Inferior parietal cortex (tissue), 1 donor: ENCODE results near the gene CC2D1B.

Source experiments
- DNase-seq: peaks from one replicate; pipeline ENCODE4 v3.0.0-alpha.2; 2016; ENCODE audit errors: extremely low spot score

CC2D1B gene

DNA sequence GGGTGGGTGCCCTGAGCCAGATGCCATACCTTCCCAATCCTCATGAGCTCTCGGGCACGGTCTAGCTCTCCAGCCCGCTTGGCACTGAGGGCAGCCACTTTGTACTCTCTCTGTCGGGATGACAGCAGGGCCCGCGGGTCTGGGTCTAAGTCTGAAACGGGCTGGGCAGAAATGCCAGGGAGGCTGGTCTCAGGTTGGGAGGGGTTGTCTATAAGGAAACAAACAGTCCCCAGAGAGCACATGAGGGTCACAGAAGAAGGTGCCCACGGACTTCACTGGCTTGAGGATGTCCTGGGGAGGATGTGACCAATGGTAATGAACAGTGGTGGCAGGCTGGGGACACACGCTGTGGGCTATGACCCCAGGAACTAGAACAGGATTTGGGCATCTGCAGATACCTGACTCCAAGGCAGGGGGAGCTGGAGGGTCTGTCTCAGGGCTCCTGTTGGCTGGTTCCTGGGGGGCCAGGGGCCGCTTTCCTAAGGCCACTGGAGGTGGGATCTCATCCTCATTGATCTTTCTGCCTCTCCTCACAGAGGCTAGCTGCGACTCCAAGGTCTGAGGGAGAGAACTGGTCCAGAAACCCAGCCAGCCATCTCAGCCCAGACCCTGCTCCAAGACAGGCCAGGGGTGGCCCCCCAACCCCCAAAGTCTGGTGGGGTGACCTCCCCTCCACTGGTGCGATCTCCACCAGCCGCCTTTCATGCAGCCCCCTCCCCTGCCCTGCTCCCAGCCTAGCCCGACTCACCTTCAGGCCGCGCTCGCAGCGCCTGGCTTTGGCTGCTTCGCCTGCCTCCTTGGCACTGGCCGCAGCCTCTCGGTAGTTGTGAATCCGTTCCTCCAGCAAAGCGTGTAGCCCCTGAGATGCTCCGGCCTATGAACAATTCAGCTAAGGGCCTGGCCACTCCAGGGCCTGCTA lies 6.1 kb downstream of the CC2D1B start:
- no peak for DNase-seq

- no peak for DNase-seq
These were observed 7.0 kb downstream of the CC2D1B start for GRCh38 chr1:52358851-52359497.

- no peak for DNase-seq
These were observed 8.6 kb downstream of the CC2D1B start for GRCh38 chr1:52357397-52357796.

DNA sequence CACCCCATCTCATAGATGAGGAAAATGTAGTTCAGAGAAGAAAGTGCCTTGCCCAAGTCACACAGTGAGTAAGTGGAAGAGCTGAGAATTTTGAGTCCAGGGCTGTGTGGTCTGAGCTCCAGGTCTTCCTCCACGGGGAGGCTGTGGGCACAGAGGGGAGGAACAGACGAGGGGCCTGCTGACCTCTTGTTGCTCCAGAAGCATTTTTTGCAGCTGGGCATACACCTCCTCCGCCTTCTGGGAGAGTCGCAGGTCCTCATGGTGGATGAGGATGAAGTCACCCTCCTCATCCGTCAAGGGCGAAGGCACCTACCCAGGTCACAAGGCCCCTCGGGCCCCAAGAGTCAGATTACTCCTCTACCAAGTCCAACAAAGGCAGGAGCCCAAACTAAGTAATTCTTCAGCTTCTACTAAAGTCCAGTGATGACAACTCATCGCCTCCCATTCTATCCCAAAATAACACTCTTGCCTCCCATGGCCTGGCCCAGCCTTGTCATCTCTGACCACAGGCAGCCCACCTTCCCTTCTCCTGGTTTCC lies 9.1 kb downstream of the CC2D1B start:
- no peak for DNase-seq

DNA sequence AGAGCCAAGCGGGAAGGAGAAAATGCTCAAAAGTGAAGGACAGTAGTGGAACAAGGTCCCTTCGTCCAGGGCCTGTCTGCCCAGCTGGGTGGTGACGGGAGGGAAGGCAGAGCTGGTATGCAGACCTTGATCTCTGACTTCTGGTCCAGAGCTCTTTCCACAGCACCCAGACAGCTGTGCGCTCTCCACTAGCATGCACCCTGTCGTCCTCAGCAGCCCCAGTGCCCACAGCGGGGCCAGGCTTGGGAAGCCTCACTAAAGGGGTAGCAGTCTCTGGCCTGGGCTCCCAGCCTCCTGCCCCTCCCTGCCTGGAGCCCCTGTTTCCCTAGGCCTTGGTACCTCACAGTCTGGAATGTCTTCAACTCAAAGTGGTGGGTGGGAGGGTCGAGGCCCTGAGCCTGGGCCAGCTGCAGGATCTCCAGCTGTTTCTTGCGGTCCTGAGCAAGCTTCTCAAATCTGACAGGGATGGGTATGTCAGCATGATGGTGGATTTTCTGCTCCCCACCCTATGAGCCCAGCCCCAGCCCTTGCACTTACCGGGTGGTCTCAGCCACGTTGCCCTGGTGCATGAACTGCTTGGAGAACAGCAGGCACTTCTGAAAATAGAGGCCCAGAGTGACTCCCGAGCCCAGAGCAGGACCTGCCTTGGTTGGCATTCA lies 10.0 kb downstream of the CC2D1B start:
- no peak for DNase-seq

GRCh38 chr1:52355436-52355835 lies 10.6 kb downstream of the CC2D1B start:
- DNase-seq: no peak

- no peak for DNase-seq
These were observed 13.3 kb downstream of the CC2D1B start for GRCh38 chr1:52352690-52353089.

DNA sequence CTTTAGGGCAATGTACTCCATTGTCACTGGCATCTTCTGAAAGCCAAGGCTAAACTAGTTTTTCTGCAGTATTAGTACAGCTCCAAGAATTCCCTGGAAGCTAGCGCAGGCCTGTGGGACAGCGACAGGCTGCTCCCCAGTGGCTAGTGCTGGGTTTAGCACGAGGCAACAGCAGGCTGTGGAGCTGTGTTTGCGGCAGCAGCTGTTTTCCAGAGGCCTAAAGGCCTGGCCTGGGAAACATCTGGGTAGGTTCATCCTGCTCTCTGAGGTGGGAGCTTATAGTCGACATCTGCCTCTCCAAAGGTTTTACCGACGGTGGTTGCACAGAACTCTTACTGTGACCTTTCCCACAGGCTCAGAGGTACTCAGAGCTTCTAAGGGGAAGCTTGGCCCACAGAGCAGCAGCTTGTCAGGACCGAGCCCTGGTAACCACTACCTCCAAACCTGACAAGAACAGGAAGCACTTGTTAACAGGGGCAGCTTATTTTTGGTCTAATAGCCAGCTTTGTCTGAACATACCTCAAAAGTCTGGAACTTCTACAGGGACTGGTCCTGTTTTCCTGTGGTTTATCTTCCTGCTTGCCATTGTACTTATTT lies 17.2 kb downstream of the CC2D1B start:
- DNase-seq: peak; percentile 46

DNA sequence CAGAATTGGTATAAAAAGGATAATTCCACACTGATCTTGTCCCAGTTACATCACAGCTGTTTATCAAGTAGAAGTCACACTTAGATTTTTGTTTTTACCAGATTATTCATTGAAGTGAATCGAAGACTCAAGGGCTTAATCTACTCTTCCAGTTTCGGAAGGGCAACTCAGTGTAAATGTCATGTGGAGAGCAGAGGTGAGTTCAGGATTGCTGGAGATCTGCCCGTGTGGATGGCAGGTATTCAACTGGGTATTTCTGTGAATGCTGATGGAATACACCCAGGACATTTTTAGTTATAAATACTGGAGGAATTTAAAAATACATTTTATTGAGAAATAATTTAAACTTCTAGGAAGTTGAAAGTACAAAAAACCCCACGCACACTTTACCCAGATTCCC lies 19.4 kb downstream of the CC2D1B start:
- no peak for DNase-seq

- DNase-seq: no peak
These were observed 20.8 kb downstream of the CC2D1B start for GRCh38 chr1:52345252-52345651.

DNA sequence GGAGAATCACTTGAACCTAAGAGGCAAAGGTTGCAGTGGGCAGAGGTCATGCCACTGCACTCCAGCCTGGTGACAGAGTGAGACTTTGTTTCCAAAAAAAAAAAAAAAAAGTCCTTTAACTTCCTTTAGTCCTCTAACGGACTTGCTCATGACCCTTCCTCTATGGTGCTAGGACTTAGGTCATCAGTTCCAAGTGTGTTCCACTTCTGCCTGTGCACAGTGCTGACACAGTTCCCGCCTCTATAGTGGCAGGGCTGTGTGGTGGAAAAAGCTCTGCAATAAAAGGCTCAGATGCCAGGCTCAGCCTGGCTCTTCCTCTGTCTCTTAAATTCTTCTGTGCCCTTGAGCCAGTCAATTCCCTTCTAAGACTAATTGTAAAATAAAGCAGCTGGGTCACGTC lies 22.0 kb downstream of the CC2D1B start:
- no peak for DNase-seq

DNA sequence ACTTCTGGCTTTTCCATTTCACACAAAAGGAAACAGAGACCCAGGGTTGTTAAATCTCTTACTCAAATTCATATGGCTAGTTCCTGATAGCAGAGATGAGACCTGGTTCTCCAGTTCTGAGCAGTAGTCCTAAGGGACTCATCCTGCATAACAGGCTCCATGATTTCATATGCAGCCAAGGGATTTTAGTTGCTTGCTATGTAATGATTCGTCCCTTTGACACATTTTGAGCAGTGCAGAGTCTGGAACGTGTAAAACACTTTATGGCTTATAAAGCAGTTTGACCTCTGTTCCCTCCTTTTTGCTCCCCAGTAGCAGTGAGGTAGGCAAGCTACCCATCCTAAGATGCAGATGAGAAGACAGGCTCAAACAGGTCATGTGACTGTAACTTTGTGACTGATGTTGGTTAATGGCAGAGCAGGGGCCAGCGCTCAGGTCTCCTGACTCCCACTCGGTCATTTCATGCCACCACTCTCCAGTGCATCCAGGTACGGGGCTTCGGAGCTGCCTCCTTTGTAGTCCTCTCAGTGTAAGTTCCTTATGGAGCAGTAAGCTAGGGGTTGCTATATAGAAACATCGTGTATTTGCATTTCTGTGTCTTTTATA lies 24.2 kb downstream of the CC2D1B start:
- no peak for DNase-seq

DNA sequence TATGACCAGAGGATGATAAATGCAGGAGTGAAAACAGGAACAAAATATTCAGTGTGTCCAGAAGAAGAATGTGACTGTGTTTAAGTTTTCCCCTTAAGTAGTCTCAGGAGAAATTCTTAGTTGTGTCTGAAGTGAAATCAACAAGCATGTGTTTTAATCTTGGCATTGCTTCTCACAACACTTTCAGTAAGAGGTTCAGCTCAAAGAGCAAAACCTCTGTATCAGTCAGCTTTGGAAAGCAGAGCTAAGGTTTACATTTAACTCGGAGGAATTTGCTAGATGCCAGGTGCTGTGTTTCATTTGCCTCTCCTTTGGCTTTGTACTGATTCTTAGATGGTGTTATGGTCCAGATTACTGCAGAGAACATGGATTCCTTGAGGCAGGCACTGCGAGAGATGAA lies 28.6 kb downstream of the CC2D1B start:
- no peak for DNase-seq

GRCh38 chr1:52334906-52335528 lies 31.0 kb downstream of the CC2D1B start:
- no peak for DNase-seq

- DNase-seq: no peak
These were observed 33.6 kb downstream of the CC2D1B start for GRCh38 chr1:52332411-52332810.

DNA sequence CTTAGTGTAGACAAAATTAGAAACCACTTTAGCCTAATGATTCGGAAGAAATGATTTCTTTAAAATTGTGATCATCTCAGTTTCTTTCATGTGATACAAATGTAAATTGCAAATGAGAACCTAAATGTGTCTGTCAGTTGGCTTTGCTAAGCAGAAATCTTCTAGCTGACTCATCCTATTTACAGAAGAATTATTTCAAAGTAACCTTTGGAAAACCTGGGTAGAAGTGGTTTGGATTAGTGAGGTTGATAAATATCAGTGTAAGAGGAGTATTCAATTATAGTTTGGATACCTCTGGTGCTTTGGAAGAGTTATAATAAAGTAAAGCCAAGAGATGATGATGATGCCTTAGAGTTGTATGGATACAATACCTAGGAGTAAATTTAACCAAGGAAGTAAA lies 37.4 kb downstream of the CC2D1B start:
- no peak for DNase-seq

DNA sequence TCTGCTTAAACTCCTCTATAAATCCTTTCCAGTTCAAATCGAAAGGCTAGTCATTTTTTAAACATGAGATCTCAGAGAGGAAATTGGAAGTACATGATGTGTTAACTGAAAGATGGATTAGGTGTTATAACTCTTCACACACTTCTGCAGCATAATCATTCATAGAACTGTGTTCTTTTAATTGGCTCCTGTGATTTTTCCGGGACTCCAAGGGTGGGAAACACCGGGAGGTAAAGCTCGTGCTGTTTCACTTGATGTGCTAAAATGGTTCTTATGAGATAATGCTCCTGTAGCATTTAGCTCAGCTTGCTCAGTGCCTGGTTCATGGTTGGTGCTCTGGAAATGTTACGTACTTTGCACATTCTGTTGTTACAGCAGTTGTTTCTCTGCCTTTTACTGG lies 40.2 kb downstream of the CC2D1B start:
- DNase-seq: no peak

DNA sequence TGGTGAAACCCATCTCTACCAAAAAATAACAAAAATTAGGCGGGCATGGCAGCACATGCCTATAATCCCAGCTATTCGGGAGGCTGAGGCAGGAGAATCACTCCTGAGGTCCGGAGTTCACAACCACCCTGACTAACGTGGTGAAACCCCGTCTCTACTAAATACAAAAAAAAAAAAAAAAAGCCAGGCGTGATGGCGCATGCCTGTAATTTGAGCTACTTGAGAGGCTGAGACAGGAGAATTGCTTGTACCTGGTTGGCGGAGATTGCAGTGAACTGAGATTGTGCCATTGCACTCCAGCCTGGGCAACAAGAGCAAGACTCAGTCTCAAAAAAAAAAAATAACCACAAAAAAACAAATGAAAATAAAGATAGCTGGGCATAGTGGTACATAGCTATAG lies 42.3 kb downstream of the CC2D1B start:
- no peak for DNase-seq

- DNase-seq: peak; percentile 53
These were observed 44.9 kb downstream of the CC2D1B start for GRCh38 chr1:52321061-52321460.

- DNase-seq: no peak
These were observed 59.6 kb downstream of the CC2D1B start for GRCh38 chr1:52306227-52307006.
